Glutamatergic neuron (in vitro differentiated cells): ENCODE results near the gene AGBL4. TPM values are rescaled to one million over a fixed set of nuclear protein-coding genes. Genes with fewer than 3 reads are reported as not detected.

Experiments
- DNase-seq: peaks from one replicate; pipeline ENCODE4 v3.0.0; 2022
- H3K27ac Mint-ChIP-seq: one replicate; pipeline ENCODE4 v1.8.0; 2020; ENCODE audit warnings: mild to moderate bottlenecking, mixed read lengths, inconsistent platforms; ENCODE audit not compliant: unreplicated experiment
- H3K27me3 Mint-ChIP-seq: one replicate; pipeline ENCODE4 v1.8.0; 2020; ENCODE audit warnings: mild to moderate bottlenecking, moderate library complexity, mixed read lengths, inconsistent platforms; ENCODE audit not compliant: unreplicated experiment
- H3K36me3 Mint-ChIP-seq: one replicate; pipeline ENCODE4 v1.8.0; 2020; ENCODE audit warnings: mild to moderate bottlenecking, mixed read lengths, inconsistent platforms; ENCODE audit not compliant: unreplicated experiment
- H3K4me1 Mint-ChIP-seq: one replicate; pipeline ENCODE4 v1.8.0; 2020; ENCODE audit warnings: mild to moderate bottlenecking, low read depth, mixed read lengths, inconsistent platforms; ENCODE audit not compliant: unreplicated experiment
- H3K4me3 Mint-ChIP-seq: one replicate; pipeline ENCODE4 v1.8.0; 2020; ENCODE audit warnings: mild to moderate bottlenecking, mixed read lengths, inconsistent platforms; ENCODE audit not compliant: unreplicated experiment
- H3K9me3 Mint-ChIP-seq: one replicate; pipeline ENCODE4 v1.8.0; 2020; ENCODE audit warnings: mild to moderate bottlenecking, moderate library complexity, mixed read lengths, inconsistent platforms; ENCODE audit not compliant: unreplicated experiment
- total RNA-seq: library from RNA; stranded (reverse); fragmentation: NEBNext Ultra II Directional; extraction: Animal tissue kit (Norgen Biotek cat#: 25700); gene quantifications from one replicate; pipeline ENCODE4 v1.2.1, GENCODE V29; 2021; ENCODE audit not compliant: unreplicated experiment
- TF ChIP-seq, protein P1 (sequence below): fragments of 200-600 bp; sonication (generic); IDR thresholded peaks from one replicate; pipeline ENCODE4 v1.5.0; 2021; ENCODE audit not compliant: partially characterized antibody, unreplicated experiment

Gene AGBL4
- total RNA-seq, 1 donor from 2014 or later: 3.5 TPM

DNA sequence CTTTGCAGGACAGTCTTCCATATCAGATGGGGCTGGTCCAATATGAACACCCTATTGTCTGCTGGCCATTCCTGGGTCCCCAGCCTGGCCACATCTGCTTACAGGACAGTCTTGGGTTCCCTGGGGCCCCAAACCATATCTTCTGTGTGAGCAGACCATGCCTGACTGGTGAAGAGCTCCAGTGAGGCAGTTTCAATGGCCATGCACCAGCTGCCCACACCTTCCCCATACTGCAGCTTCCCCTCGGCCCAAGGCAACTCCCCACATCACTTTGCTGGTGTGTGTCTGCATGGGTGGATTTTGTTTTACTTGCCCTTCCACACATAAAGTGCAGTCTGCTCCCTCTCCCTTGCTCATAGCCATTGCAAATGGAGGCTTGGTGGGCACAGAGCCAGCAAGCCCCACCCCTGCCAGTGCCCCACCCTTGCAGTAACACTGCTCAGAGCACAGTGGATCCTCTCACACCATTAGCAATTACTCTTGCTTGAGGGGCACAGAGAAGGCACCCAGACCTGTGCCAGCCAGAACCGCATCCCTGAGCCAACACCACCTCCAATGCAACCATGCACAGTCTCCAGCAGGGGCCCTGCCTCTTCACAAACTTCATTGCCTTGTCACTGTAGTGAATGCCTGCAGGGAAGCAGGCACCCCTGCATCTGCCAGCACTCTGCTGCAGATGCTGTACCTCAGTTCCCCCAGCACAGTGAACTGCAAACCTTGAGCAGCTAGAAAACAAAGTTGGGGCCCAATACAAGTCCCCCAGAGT, 772.6 kb downstream of the AGBL4 start:
- no peak overlapping the region for H3K4me3 Mint-ChIP-seq
- TF ChIP-seq, protein P1, sequence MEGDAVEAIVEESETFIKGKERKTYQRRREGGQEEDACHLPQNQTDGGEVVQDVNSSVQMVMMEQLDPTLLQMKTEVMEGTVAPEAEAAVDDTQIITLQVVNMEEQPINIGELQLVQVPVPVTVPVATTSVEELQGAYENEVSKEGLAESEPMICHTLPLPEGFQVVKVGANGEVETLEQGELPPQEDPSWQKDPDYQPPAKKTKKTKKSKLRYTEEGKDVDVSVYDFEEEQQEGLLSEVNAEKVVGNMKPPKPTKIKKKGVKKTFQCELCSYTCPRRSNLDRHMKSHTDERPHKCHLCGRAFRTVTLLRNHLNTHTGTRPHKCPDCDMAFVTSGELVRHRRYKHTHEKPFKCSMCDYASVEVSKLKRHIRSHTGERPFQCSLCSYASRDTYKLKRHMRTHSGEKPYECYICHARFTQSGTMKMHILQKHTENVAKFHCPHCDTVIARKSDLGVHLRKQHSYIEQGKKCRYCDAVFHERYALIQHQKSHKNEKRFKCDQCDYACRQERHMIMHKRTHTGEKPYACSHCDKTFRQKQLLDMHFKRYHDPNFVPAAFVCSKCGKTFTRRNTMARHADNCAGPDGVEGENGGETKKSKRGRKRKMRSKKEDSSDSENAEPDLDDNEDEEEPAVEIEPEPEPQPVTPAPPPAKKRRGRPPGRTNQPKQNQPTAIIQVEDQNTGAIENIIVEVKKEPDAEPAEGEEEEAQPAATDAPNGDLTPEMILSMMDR: no peak
- peaks cover 15% of the 10 kb centered on the region for H3K4me1 Mint-ChIP-seq
- H3K27ac Mint-ChIP-seq: no peak overlapping the region
- H3K36me3 Mint-ChIP-seq: peaks cover 12% of the 10 kb centered on the region
- peaks cover 2% of the 10 kb centered on the region for H3K9me3 Mint-ChIP-seq
- no peak for DNase-seq
- H3K27me3 Mint-ChIP-seq: no peaks in the 10 kb centered on the region

DNA sequence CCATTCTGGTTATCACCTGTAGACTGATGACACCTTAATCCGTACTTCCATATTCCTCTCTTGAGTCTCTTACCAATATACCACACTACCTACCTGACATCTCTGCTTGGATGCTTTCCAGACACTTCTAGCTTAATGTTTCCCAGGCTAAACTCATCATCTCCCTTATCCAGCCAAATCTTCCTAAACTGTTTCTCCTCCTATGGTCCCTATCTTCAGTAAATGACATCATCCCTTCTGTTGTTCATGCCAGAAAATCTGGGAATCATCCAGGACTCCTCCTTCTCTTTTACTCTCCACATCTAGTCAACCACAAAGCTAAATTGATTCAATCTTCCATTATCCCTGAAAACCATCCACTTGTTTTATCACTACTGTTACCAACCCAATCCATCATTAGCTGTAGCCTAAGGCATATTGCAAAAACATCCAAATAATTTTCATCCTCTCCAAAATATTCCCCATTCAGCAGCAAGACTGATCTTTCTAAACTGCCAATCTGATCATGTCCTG, 783.0 kb downstream of the AGBL4 start:
- no peak for DNase-seq
- H3K27me3 Mint-ChIP-seq: peaks cover 1% of the 10 kb centered on the region
- H3K4me1 Mint-ChIP-seq: no peaks in the 10 kb centered on the region
- no peak overlapping the region for H3K4me3 Mint-ChIP-seq
- H3K27ac Mint-ChIP-seq: no peak overlapping the region
- H3K9me3 Mint-ChIP-seq: peaks cover 2% of the 10 kb centered on the region
- peaks cover 5% of the 10 kb centered on the region for H3K36me3 Mint-ChIP-seq
- TF ChIP-seq, protein P1: no peak

DNA sequence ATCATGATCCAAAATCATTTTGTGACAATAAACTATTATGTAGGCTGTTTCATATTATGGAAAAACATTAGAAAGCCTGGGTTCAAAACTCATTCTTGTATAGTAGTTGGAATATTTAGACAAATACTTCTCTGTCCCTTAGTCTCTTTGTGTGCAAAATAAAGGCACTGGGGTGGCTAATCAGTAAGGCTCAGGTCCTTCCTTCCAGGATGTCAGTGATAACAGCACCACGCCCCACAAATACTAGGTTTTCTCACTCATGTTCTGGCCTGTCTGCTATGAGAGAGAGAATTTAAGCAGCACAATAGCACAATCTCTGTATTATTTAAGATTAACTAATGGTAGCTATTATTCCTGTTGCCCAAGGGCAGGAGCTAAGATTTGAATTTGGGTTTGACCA, 788.8 kb downstream of the AGBL4 start:
- H3K4me1 Mint-ChIP-seq: no peaks in the 10 kb centered on the region
- H3K4me3 Mint-ChIP-seq: no peak overlapping the region
- TF ChIP-seq, protein P1: no peak
- no peak for DNase-seq
- no peak overlapping the region for H3K27ac Mint-ChIP-seq
- peaks cover 1% of the 10 kb centered on the region for H3K27me3 Mint-ChIP-seq
- H3K9me3 Mint-ChIP-seq: peaks cover 2% of the 10 kb centered on the region
- peaks cover 5% of the 10 kb centered on the region for H3K36me3 Mint-ChIP-seq

DNA sequence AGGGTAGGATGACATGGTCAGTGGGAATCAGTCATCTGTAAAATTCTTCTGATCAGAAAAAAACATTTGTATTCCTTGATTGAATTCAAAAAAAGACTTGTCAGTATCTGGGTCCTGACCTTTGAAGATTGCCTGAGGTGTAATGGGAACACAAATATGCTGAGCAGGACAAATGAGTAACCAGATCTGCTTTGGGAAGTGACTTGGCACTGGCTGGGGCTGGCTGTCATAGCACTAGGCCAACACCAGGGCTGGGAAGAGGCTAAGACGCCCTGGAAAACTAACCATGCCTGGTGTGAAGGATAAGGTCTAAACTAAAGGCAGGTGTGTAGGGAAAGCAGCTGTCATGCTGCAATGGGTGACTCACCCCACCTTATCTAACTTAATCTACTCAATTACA, 794.2 kb downstream of the AGBL4 start:
- Mint-ChIP-seq H3K4me1 (no peaks in the 10 kb centered on the region), H3K27me3 (no peaks in the 10 kb centered on the region), H3K4me3 (no peak overlapping the region), H3K27ac (no peak overlapping the region), H3K9me3 (no peaks in the 10 kb centered on the region), H3K36me3 (no peaks in the 10 kb centered on the region)
- peak; percentile 19 for DNase-seq
- TF ChIP-seq, protein P1: no peak

DNA sequence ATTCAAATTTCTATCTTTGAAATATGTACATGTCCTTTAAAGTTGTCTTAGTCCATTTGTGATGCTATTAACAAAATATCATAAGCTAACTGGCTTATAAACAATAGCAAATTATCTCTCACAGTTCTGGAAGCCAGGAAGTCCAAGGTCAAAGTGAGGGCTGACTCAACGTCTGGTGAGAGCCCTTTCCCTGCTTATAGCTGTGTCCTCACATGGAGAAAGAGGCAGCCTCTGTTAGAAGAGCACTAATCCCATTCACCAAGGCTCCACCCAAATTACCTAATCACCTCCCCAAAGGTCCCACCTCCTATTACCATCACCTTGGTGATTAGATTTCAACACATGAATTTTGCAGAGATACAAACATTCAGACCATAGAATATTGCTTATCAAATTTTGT, 797.0 kb downstream of the AGBL4 start:
- H3K27me3 Mint-ChIP-seq: no peaks in the 10 kb centered on the region
- no peaks in the 10 kb centered on the region for H3K9me3 Mint-ChIP-seq
- TF ChIP-seq, protein P1: no peak
- H3K27ac Mint-ChIP-seq: no peak overlapping the region
- no peak for DNase-seq
- H3K36me3 Mint-ChIP-seq: no peaks in the 10 kb centered on the region
- no peaks in the 10 kb centered on the region for H3K4me1 Mint-ChIP-seq
- no peak overlapping the region for H3K4me3 Mint-ChIP-seq
